ENCODE results near the gene MYH10.
A peak's percentile ranks its signal among the peaks of the same experiment; 100 is the strongest.

MYH10 gene

DNA sequence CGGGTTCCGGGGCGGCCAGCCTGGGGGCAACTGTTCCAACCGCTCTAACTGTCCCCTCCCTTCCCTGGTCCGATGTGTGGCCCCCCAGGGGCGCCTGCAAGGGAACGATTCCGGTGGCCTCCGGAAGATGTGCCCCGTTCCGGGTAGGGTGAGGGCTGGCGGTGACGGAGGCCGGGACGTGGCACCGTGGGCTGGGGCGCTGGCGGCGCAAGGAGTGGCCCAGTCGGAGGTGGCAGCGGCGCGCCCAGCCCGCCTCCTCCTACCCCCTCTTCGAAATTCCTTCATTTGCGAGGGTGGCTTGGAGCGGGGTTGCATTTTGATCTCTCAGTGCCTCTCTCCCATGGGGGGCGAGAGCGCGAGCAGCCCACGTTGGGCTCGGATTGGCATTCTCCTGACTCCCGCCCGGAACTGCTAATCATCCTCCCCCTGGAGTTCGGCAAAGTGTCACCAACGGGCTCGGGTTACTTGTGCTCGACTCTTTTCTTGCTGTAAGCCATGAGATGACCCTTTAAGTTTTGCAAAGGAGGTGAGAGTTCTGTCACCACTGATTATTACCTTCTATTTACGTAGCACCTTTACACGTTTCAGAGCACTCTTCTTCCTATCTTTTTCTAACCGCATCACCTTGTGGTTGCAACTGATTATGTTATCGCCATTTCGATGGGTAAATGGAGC lies 194.2 kb downstream of the MYH10 start:
- peaks cover 55% of the 10 kb centered on the region for H3K79me2 ChIP-seq (ENCODE audit: control insufficient read depth, low read length)

DNA sequence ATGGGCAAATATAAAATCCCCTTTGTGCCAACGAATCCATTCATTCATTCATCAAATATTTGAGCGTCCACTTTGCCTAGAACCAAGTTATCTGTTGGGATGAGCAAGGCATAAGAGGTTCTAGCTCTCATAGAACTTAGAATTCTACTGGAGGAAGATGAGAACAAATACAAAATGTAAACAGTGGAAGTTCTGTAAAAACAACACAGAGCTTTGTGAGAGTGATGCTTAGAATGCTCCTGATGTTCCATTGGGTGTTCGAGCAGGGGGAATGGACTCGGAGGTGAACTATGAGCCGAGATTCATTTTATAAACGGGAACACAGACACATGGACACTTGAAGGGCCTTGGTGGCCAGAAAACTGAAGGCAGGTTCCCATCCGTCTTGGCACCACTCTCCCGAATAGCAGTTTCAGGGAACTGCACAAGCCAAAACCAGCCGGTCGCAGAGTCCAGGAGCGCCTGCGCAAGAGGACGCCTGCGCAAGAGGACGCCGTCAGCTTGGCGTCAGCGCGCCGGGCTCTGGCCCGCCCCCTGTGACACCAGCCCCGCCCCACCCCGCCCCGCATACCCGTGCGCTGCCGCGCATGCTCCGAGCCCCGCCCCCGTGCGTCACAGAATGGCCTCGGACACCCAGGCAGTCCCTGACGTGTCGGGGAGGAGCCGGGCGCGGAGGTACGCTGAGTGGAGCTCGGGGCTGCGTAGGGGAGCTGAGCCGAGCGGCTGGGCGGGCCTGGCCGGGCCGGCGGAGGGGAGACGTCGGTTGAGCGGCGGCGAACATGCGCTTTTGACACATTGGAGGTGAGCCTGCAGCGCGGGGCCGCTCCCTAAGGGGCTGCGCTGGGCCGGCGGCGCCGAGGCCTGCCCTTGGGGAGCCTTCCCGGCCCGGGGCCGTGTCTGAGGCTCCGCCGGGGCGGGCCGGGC lies 195.0 kb downstream of the MYH10 start, which contains the start of gene NDEL1:
TSS of gene NDEL1 (plus strand) at position 640 of the 924 bp plus-strand sequence. CDS start 8,388 bp downstream, outside the sequence.
- peak within 1 kb of the TSS; percentile 87 for H3K4me2 ChIP-seq (ENCODE audit: low read length)
- H3K27me3 ChIP-seq (ENCODE audit: control insufficient read depth, low read length), result no peaks in the 10 kb centered on the region
- peaks cover 11% of the 10 kb centered on the region for H3K4me1 ChIP-seq (ENCODE audit: control insufficient read depth, low read length)
- H3K9me2 ChIP-seq (replicated peaks; ENCODE audit: control insufficient read depth, low read length), result no peaks in the 10 kb centered on the region
- no peaks in the 10 kb centered on the region for H3K9me3 ChIP-seq (ENCODE audit: control insufficient read depth, insufficient read depth, low read length)
- peaks cover 3% of the 10 kb centered on the region; the same call in 1 of the 2 replicates for H4K20me1 ChIP-seq (ENCODE audit: control insufficient read depth, insufficient read depth, low read depth, low read length)
- H3K27ac ChIP-seq (ENCODE audit: low read depth, low read length), result peak within 1 kb of the TSS; percentile 72
- H3K4me3 ChIP-seq (ENCODE audit: low read length), result peak within 1 kb of the TSS; percentile 87
- H3K79me2 ChIP-seq (ENCODE audit: control insufficient read depth, low read length), result peaks cover 47% of the 10 kb centered on the region
- TF ChIP-seq, protein P1, sequence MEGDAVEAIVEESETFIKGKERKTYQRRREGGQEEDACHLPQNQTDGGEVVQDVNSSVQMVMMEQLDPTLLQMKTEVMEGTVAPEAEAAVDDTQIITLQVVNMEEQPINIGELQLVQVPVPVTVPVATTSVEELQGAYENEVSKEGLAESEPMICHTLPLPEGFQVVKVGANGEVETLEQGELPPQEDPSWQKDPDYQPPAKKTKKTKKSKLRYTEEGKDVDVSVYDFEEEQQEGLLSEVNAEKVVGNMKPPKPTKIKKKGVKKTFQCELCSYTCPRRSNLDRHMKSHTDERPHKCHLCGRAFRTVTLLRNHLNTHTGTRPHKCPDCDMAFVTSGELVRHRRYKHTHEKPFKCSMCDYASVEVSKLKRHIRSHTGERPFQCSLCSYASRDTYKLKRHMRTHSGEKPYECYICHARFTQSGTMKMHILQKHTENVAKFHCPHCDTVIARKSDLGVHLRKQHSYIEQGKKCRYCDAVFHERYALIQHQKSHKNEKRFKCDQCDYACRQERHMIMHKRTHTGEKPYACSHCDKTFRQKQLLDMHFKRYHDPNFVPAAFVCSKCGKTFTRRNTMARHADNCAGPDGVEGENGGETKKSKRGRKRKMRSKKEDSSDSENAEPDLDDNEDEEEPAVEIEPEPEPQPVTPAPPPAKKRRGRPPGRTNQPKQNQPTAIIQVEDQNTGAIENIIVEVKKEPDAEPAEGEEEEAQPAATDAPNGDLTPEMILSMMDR (IDR thresholded peaks at IDR 0.05; ENCODE audit: low read depth, low read length, poor library complexity, severe bottlenecking), result no peak
- TF ChIP-seq EZH2phosphoT487 (IDR thresholded peaks at IDR 0.05; ENCODE audit: borderline replicate concordance, low read length), result no peak
- H3K36me3 ChIP-seq (ENCODE audit: control insufficient read depth, low read length), result peaks cover 11% of the 10 kb centered on the region
- no peaks in the 10 kb centered on the region for H3F3A ChIP-seq (ENCODE audit: control insufficient read depth, insufficient read depth)

More for the DNA sequence above, 194.2 kb downstream of the MYH10 start:
- H3K36me3 ChIP-seq (ENCODE audit: control insufficient read depth, low read length), result peaks cover 11% of the 10 kb centered on the region
- H3K9me3 ChIP-seq (ENCODE audit: control insufficient read depth, insufficient read depth, low read length), result no peaks in the 10 kb centered on the region
- H3F3A ChIP-seq (ENCODE audit: control insufficient read depth, insufficient read depth), result no peaks in the 10 kb centered on the region
- peak overlapping the region; percentile 87 for H3K4me3 ChIP-seq (ENCODE audit: low read length)
- peaks cover 3% of the 10 kb centered on the region; the same call in 1 of the 2 replicates for H4K20me1 ChIP-seq (ENCODE audit: control insufficient read depth, insufficient read depth, low read depth, low read length)
- H3K27ac ChIP-seq (ENCODE audit: low read depth, low read length), result peak overlapping the region; percentile 72
- peaks cover 15% of the 10 kb centered on the region for H3K4me1 ChIP-seq (ENCODE audit: control insufficient read depth, low read length)
- peak overlapping the region; percentile 72 for H3K4me2 ChIP-seq (ENCODE audit: low read length)
- TF ChIP-seq, protein P1 (IDR thresholded peaks at IDR 0.05; ENCODE audit: low read depth, low read length, poor library complexity, severe bottlenecking), result peak; percentile 17
- TF ChIP-seq EZH2phosphoT487 (IDR thresholded peaks at IDR 0.05; ENCODE audit: borderline replicate concordance, low read length), result no peak
- no peaks in the 10 kb centered on the region for H3K27me3 ChIP-seq (ENCODE audit: control insufficient read depth, low read length)
- H3K9me2 ChIP-seq (replicated peaks; ENCODE audit: control insufficient read depth, low read length), result no peaks in the 10 kb centered on the region

DNA sequence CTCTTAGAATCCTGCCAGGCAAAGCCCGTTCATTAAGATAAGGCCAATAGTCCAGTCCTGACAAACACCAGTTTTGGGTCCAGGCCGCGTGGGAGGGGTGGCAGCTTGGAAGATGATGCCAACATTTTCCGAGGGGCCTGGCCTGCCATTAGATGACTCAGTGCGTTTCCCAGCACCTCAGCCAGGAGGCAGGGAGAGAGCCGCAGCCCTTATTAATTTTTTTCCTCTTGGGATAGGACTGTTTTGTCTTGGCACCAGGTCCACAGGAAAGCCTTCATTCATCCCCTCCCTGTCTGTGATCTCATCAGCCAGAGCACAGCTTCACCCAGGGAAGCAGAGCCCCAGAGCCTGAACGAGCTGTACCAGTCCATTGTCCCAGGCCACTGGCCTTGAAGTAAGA lies 199.6 kb downstream of the MYH10 start:
- H3K4me2 ChIP-seq (ENCODE audit: low read length), result no peak overlapping the region
- no peak overlapping the region for H3K27ac ChIP-seq (ENCODE audit: low read depth, low read length)

More for the DNA sequence above, 199.6 kb downstream of the MYH10 start:
- Histone ChIP-seq H3K9me2 (replicated peaks; ENCODE audit: control insufficient read depth, low read length) (no peaks in the 10 kb centered on the region), H3K9me3 (ENCODE audit: control insufficient read depth, insufficient read depth, low read length) (no peaks in the 10 kb centered on the region), H3K79me2 (ENCODE audit: control insufficient read depth, low read length) (peaks cover 1% of the 10 kb centered on the region), H3K4me1 (ENCODE audit: control insufficient read depth, low read length) (peaks cover 5% of the 10 kb centered on the region), H3K36me3 (ENCODE audit: control insufficient read depth, low read length) (peaks cover 1% of the 10 kb centered on the region; the same call in 1 of the 2 replicates), H3F3A (ENCODE audit: control insufficient read depth, insufficient read depth) (no peaks in the 10 kb centered on the region), H4K20me1 (ENCODE audit: control insufficient read depth, insufficient read depth, low read depth, low read length) (no peaks in the 10 kb centered on the region), H3K4me3 (ENCODE audit: low read length) (no peak overlapping the region), H3K27me3 (ENCODE audit: control insufficient read depth, low read length) (no peaks in the 10 kb centered on the region)
- TF ChIP-seq EZH2phosphoT487 (IDR thresholded peaks at IDR 0.05; ENCODE audit: borderline replicate concordance, low read length), result no peak
- TF ChIP-seq, protein P1 (IDR thresholded peaks at IDR 0.05; ENCODE audit: low read depth, low read length, poor library complexity, severe bottlenecking), result no peak
